ENCODE data around the gene UFSP2.

DNA sequence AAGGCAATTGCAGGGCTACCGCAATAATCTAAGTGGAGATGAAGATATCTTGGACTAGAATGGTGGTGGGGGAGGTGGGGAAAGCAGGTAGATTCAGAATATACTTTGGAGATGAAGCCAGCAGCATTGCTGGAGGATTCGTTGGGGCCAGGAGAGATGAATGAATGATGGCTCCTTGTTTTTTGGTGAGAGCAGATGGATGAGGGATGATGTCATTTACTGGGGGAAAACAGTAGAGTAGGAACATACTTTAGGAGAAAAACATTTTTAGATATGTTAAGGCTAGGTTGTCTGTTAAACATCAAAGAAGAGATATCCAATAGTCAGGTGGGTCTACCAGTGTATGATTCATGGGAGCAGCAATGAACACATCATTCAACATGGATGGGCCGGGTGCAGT is 39.9 kb upstream of the UFSP2 start:
- TF ChIP-seq CTCF (IDR thresholded peaks at IDR 0.05): no peak
- TF ChIP-seq POLR2AphosphoS5 (IDR thresholded peaks at IDR 0.05; ENCODE audit: insufficient read depth in 1 of 2, low read depth in 1 of 2): no peak
- TF ChIP-seq POLR2A (IDR thresholded peaks at IDR 0.05): no peak
